SIG-M5 treated with dmso at 0.1 percent for 504 hours (cell line): ENCODE data around the gene MTUS2.
"Not testable (repeated sequence)": the region's sequence is repeated elsewhere in the genome, so short reads cannot be mapped to it uniquely, and the experiment has no call there.

Source experiments
- DNase-seq: peaks from one replicate; lab custom pipeline; 2025; ENCODE audit not compliant: unreplicated experiment; lab: John Stamatoyannopoulos, UW

MTUS2 gene

GRCh38 chr13:29382021-29382420, 561.9 kb downstream of the MTUS2 start:
- no peak for DNase-seq

- no peak for DNase-seq
Observed at GRCh38 chr13:29383476-29383875, 563.3 kb downstream of the MTUS2 start.

GRCh38 chr13:29384466-29384865, 564.3 kb downstream of the MTUS2 start:
- no peak for DNase-seq

- no peak for DNase-seq
Observed at GRCh38 chr13:29384871-29385270, 564.7 kb downstream of the MTUS2 start.

GRCh38 chr13:29386246-29386645, 566.1 kb downstream of the MTUS2 start:
- no peak for DNase-seq

- DNase-seq = not testable (repeated sequence)
Observed at GRCh38 chr13:29390598-29390997, 570.5 kb downstream of the MTUS2 start.

GRCh38 chr13:29396446-29396845, 576.3 kb downstream of the MTUS2 start:
- no peak for DNase-seq

- no peak for DNase-seq
Observed at GRCh38 chr13:29397265-29397664, 577.1 kb downstream of the MTUS2 start.

GRCh38 chr13:29402166-29402636, 582.1 kb downstream of the MTUS2 start:
- no peak for DNase-seq

GRCh38 chr13:29405401-29405800, 585.3 kb downstream of the MTUS2 start:
- DNase-seq = no peak

- no peak for DNase-seq
Observed at GRCh38 chr13:29411481-29411880, 591.3 kb downstream of the MTUS2 start.

- no peak for DNase-seq
Observed at GRCh38 chr13:29418026-29418425, 597.9 kb downstream of the MTUS2 start.

GRCh38 chr13:29421118-29421517, 601.0 kb downstream of the MTUS2 start:
- no peak for DNase-seq

- DNase-seq = no peak
Observed at GRCh38 chr13:29422015-29422414, 601.9 kb downstream of the MTUS2 start.

GRCh38 chr13:29423050-29423449, 602.9 kb downstream of the MTUS2 start:
- no peak for DNase-seq

GRCh38 chr13:29427937-29428309, 607.8 kb downstream of the MTUS2 start:
- no peak for DNase-seq

- no peak for DNase-seq
Observed at GRCh38 chr13:29428310-29429181, 608.4 kb downstream of the MTUS2 start.

GRCh38 chr13:29429286-29429900, 609.3 kb downstream of the MTUS2 start:
- DNase-seq = no peak

GRCh38 chr13:29434217-29434945, 614.2 kb downstream of the MTUS2 start:
- no peak for DNase-seq

GRCh38 chr13:29435125-29435911, 615.2 kb downstream of the MTUS2 start:
- no peak for DNase-seq

GRCh38 chr13:29436291-29436690, 616.2 kb downstream of the MTUS2 start:
- no peak for DNase-seq
